A172 (cell line): ENCODE results near the gene AVL9. TPM values are rescaled to one million over a fixed set of nuclear protein-coding genes. Genes with fewer than 3 reads are reported as not detected.
A peak's percentile ranks its signal among the peaks of the same experiment; 100 is the strongest.
"Not testable (repeated sequence)": the region's sequence is repeated elsewhere in the genome, so short reads cannot be mapped to it uniquely, and the experiment has no call there.

Experiments used
- DNase-seq: peaks from one replicate; pipeline ENCODE4 v3.0.0-alpha.2; 2015; ENCODE audit warnings: low spot score
- total RNA-seq: library from RNA; depleted of rRNA; stranded (reverse); fragments of >200 nt; shearing (Covaris generic); gene quantifications from 2 replicates; pipeline ENCODE4 v1.2.3, GENCODE V29; 2014; rRNA removed

Gene AVL9
- total RNA-seq = 43.0 and 52.4 TPM in 2 replicates

DNA sequence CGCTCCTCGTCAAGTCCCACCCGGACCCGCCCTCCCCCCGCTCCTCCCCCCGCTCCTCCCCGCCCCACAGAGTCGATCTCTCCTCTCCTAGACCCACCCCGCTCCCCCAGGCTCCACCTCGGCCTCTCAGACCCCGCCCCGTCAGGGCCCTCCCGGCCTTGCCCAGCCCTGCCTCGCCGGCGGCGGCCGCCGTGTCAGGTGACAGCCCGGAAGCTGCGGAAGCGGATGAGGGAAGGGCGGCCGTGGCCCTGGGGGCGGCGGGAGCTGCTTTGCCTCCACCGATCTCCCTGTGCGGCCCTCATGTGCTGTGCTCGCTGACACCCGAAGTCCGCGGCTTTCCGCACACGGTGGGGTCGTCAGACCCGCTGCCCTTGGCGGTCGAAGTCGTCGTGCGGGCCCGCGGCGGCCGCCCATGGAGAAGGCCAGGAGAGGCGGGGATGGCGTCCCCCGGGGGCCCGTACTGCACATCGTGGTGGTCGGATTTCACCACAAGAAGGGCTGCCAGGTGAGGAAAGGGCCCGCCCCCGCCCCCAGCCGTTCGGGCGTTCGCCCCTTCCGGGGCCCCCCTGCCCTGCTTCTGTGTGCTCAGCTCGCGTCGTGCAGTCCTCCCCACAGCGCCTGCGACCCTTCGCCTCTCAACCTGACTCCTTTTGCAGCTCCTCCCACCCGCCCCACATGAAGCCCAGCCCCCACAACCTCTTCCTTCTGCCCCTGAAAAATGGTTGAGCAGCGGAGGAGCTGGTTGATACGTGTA, at the start of gene AVL9:
Gene AVL9 (plus strand): TSS at position 192 of the 754 bp plus-strand sequence. CDS start 221 bp downstream, at position 413.
- DNase-seq = peak; percentile 92

GRCh38 chr7:32447218-32447617, 48.1 kb upstream of the AVL9 start:
- no peak for DNase-seq

DNA sequence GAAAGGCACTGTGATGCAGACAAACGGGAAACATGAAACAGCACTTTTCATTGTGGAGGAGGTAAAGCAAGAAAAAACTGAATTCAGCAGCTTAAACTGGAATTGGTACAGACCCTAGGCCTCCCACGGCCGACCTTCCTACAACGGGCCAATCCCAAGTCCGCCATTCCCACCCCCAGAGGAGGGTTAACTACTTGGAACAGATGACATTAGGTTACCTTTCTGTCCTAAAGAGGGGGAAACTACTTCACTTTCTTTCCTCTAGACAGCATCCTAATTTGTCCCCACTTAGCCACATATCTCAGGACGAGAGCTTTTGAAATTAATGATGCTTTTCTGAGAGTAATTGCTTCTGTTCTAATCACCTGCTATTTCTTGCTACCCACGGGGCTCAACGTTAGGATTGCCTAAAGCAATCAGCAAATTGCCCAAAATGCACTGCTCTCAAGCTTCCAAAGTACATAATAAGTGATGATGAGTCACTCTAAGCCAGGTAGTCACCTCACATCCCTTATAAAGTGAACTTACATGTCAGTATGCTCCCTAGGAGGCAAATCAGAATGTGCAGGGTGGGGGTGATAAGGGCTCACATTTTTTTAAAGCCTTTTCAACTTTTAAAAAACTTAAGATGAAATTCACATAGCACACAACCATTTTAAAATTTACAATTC, 41.8 kb upstream of the AVL9 start:
- DNase-seq = peak; percentile 25

GRCh38 chr7:32458025-32458424, 37.3 kb upstream of the AVL9 start:
- no peak for DNase-seq

- DNase-seq = no peak
These were observed 35.5 kb upstream of the AVL9 start for GRCh38 chr7:32459788-32460187.

DNA sequence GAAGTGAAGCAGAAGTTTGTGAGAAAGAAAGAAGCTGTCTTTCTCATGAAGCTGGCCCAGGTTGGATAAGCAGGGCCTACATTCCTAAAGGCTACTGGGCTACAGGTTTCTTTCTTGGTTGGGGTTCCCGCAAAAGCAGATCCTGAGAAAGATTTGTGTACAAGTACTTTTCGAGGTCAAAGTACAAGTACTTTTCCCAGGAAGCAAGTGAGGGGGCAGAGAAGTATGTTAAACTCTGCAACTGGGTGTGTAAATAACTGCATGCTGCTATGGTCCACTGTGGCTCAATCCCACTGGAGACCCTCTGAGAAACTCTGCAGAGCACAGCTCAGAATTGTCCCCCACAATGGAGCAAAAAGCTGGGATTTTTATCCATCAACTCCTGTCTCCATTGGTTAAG, 33.8 kb upstream of the AVL9 start:
- DNase-seq = no peak

DNA sequence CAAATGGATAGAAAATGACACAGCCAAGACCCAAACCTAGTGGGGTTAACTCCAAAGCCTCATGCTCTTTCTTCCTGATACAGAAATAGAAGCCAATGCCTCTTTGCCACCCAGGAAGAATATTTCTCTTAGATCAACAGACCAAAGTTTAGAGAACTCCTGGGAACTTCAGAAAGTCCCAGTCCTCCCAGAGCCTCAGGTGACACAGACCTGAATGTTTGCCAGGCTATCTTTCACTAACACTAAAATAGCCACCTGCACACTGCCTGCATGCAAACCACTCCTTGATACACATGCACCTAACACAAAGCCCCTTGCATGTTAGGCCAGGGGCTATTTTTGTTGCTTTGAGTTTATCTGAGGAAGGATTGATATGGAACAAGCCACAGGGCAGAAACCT, 32.8 kb upstream of the AVL9 start:
- DNase-seq = no peak

DNA sequence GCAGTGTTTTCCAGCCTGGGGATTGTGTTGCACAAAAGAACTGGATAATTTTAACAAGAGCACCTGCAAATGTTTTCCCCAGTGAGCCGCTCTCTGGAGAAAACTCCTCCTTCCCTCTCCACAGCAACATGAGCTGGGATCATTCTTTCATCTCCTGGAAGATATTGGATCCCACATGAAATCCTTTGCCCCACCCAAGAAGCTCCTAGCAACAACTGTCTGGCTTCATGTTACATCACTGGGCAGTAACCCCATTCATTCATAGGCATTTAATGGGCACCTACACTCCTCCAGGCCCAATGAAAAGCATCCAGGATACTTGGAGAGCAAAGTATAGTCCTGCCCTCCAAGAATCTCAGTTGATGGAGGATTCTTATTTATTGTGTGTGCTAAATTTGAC, 32.3 kb upstream of the AVL9 start:
- DNase-seq = no peak

DNA sequence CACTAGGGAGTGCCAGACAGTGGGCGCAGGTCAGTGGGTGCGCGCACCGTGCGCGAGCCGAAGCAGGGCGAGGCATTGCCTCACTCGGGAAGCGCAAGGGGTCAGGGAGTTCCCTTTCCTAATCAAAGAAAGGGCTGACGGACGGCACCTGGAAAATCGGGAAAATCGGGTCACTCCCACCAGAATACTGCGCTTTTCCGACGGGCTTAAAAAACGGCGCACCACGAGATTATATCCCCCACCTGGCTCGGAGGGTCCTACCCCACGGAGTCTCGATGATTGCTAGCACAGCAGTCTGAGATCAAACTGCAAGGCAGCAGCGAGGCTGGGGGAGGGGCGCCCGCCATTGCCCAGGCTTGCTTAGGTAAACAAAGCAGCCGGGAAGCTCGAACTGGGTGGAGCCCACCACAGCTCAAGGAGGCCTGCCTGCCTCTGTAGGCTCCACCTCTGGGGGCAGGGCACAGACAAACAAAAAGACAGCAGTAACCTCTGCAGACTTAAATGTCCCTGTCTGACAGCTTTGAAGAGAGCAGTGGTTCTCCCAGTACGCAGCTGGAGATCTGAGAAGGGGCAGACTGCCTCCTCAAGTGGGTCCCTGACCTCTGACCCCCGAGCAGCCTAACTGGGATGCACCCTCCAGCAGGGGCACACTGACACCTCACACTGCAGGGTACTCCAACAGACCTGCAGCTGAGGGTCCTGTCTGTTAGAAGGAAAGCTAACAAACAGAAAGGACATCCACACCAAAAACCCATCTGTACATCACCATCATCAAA, 30.5 kb upstream of the AVL9 start:
- DNase-seq = not testable (repeated sequence)

DNA sequence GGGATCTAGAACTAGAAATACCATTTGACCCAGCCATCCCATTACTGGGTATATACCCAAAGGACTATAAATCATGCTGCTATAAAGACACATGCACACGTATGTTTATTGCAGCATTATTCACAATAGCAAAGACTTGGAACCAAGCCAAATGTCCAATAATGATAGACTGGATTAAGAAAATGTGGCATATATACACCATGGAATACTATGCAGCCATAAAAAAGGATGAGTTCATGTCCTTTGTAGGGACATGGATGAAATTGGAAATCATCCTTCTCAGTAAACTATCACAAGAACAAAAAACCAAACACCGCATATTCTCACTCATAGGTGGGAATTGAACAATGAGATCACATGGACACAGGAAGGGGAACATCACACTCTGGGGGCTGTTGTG, 25.3 kb upstream of the AVL9 start:
- not testable (repeated sequence) for DNase-seq

- no peak for DNase-seq
These were observed 24.4 kb upstream of the AVL9 start for GRCh38 chr7:32470871-32471270.

DNA sequence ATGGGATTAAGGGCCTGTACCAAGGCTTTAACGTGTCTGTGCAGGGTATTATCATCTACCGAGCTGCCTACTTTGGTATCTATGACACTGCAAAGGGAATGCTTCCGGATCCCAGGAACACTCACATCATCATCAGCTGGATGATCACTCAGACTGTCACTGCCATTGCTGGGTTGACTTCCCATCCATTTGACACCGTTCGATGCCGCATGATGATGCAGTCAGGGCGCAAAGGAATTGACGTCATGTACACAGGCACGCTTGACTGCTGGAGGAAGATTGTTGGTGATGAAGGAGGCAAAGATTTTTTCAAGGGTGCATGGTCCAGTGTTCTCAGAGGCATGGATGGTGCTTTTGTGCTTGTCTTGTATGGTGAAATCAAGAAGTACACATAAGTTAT, 23.3 kb upstream of the AVL9 start:
- no peak for DNase-seq

GRCh38 chr7:32474008-32474407, 21.3 kb upstream of the AVL9 start:
- DNase-seq = no peak

DNA sequence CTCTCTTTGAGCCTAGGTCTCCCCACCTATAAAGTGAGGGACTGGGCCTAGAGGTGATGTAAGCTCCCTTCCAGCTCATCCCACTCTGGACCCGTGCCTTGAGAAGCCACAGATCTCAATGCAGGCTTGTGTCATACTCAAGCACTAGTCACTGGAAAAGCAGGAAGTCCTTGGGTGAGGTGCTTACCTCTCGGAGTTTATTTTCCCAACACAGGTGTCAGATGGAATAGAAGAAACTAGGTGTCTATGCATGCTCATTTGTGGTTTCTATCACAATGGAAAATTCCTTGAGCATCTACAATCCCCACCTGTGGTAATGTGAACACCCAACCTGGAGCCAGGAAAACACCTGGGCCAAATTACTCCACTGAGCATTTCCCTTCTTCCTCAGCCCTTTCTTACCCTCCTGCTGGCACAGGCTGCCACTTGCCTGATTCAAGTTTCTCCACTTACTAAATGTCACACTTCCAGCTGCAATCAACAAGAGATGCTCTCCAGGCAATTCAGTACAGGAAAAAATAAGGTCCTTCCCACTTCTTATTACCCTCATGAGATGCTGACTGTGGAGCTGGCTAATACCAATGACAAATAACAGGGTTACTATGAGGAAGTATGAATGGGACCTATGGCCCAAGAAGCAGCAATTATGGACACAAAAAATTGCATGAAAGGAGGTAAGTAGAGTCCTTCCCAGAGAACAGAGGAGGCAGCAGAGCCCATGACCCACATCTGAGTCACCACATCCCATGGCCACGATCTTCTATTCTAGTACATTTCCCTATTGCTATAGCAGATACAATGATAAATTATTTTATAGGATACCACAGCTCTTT, 18.3 kb upstream of the AVL9 start:
- no peak for DNase-seq

DNA sequence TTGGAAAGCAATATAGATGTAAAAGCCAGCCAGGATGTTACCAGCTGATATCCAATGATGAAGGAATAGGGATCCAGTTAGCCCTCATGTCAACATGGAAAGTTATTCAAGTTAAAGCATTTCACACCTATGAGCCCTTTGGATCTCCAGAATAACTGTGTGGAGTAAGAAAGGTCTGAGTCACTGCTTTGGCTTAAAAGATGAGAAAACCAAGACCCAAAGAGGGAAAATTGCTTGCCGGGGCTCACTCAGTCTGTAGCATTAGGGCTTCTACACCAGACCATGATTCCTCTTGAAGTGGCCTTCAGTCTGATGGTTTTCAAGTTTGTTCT, 17.7 kb upstream of the AVL9 start:
- DNase-seq = no peak

DNA sequence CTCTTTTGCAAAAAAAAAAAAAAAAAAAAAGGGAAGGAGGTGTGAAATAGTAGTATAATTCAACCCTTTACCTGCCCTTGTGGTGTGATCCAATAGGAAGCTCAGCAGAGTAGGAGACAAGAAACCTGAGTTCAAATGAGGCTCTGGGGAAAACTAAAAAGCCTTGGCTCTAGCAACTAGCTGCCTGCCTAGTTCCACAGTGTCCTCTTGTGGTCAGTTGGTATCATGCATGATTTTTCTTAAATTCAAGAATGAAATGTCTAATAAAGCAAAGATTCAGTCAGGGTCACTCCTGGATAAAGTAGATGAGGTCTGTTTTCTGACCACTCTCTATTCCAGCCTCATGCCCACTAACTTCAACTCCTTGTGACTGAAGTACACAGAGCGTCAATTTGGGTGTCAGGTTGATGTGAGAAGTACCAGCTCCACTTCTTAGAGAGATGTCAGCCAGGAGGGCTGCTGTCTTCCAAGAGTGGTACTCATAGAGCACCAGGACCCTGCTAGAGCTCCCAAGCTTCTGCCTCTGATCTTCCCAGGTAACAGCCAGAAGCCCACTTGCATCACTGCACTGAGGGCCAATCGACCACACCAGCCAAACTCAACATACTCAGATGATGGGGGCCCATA, 15.6 kb upstream of the AVL9 start:
- DNase-seq = peak; percentile 68

GRCh38 chr7:32481176-32481575, 14.1 kb upstream of the AVL9 start:
- no peak for DNase-seq

GRCh38 chr7:32481921-32482320, 13.4 kb upstream of the AVL9 start:
- DNase-seq = no peak

- DNase-seq = no peak
These were observed 5.5 kb upstream of the AVL9 start for GRCh38 chr7:32489788-32490126.

DNA sequence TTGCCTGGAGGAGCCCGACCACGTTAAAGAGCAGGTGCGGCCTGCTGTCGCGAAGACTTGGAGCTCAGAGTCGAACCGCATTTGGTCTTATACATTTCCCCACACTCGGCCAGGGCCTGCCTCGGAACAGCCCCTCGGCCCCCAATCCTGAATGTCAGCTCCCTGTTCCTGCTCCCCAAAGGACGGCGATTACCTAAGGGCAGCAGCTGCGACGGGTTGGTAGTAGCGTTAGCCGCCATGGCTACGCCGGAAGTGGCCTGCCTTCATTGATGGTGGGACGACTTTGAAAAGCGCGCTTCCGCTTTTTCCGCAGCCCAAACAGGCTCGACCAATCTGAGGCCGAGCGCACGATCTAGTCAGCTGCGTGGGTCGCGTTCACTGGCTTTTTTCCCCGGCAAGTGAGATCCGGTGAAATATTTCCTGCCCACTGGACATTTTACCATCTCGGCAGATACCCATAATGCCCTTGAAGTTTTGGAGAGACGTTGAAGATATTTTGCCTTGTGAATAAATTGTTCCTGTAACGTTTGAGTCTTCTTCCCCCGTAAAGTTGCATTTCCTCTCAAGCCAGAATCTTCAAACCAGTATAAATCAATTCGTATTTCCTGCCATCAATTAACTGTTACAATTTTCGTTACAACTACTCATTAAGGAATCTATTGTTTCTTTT, 5.0 kb upstream of the AVL9 start, which contains the start of gene LSM5:
Gene LSM5 (minus strand): TSS at position 254 of the 670 bp plus-strand sequence. CDS start 15 bp downstream, at position 239.
- DNase-seq = peak; percentile 97

- DNase-seq = no peak
These were observed 367 bp upstream of the AVL9 start for GRCh38 chr7:32494946-32495297.
